Measurements from ENCODE around the gene FAM72C.
"Not testable (repeated sequence)": the region's sequence is repeated elsewhere in the genome, so short reads cannot be mapped to it uniquely, and the experiment has no call there.

- TF ChIP-seq, protein P1, sequence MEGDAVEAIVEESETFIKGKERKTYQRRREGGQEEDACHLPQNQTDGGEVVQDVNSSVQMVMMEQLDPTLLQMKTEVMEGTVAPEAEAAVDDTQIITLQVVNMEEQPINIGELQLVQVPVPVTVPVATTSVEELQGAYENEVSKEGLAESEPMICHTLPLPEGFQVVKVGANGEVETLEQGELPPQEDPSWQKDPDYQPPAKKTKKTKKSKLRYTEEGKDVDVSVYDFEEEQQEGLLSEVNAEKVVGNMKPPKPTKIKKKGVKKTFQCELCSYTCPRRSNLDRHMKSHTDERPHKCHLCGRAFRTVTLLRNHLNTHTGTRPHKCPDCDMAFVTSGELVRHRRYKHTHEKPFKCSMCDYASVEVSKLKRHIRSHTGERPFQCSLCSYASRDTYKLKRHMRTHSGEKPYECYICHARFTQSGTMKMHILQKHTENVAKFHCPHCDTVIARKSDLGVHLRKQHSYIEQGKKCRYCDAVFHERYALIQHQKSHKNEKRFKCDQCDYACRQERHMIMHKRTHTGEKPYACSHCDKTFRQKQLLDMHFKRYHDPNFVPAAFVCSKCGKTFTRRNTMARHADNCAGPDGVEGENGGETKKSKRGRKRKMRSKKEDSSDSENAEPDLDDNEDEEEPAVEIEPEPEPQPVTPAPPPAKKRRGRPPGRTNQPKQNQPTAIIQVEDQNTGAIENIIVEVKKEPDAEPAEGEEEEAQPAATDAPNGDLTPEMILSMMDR (IDR thresholded peaks at IDR 0.05; ENCODE audit: insufficient read depth, low read depth, low read length), result not testable (repeated sequence)
- TF ChIP-seq EZH2 (IDR thresholded peaks at IDR 0.05; ENCODE audit: insufficient read depth, low read length), result not testable (repeated sequence)
Measured at GRCh38 chr1:143951485-143952391, 20.0 kb downstream of the FAM72C start.

All from astrocyte (in vitro differentiated cells and primary cell).